Liver (tissue), 9 donors: ENCODE data around the gene B4GALNT3. TPM values are rescaled to one million over a fixed set of nuclear protein-coding genes. Genes with fewer than 3 reads are reported as not detected.
"Not testable (repeated sequence)": the region's sequence is repeated elsewhere in the genome, so short reads cannot be mapped to it uniquely, and the experiment has no call there.

Experiments used
- DNase-seq: peaks from one replicate; pipeline ENCODE4 v3.0.0-alpha.2; 2017; ENCODE audit warnings: low spot score
- H3K27ac ChIP-seq, 2 donors: one replicate each; pipeline ENCODE4 v1.7.0; 2013; ENCODE audit warnings: inconsistent platforms in 2 of 2, low read length in 2 of 2, control low read depth in 1 of 2, low read depth in 1 of 2, mild to moderate bottlenecking in 1 of 2
- H3K27me3 ChIP-seq, 4 donors: one replicate each; pipeline versions ENCODE4 v1.6.1 to v1.7.0; 2013; ENCODE audit warnings: low read length in 3 of 4, inconsistent platforms in 1 of 4, mild to moderate bottlenecking in 1 of 4, moderate library complexity in 1 of 4; ENCODE audit not compliant: control insufficient read depth in 4 of 4, insufficient read depth in 4 of 4
- H3K36me3 ChIP-seq, 4 donors: one replicate each; pipeline versions ENCODE4 v1.6.1 to v1.7.0; 2013; ENCODE audit warnings: low read length in 3 of 4, mild to moderate bottlenecking in 3 of 4, low read depth in 1 of 4, moderate library complexity in 1 of 4; ENCODE audit not compliant: control insufficient read depth in 4 of 4, insufficient read depth in 3 of 4
- H3K4me1 ChIP-seq, 4 donors: one replicate each; pipeline versions ENCODE4 v1.6.1 to v1.7.0; 2013; ENCODE audit warnings: low read length in 3 of 4, mild to moderate bottlenecking in 3 of 4, moderate library complexity in 1 of 4; ENCODE audit not compliant: control insufficient read depth in 4 of 4, insufficient read depth in 4 of 4
- H3K4me3 ChIP-seq, 3 donors: one replicate each; pipeline versions ENCODE4 v1.6.1 to v1.7.0; 2013; ENCODE audit warnings: low read length in 3 of 3, control low read depth in 1 of 3, low read depth in 1 of 3, mild to moderate bottlenecking in 1 of 3
- H3K9ac ChIP-seq, 2 donors: one replicate each; pipeline ENCODE4 v1.7.0; 2013; ENCODE audit warnings: low read length in 2 of 2, mild to moderate bottlenecking in 2 of 2, moderate library complexity in 2 of 2, control low read depth in 1 of 2, low read depth in 1 of 2
- H3K9me3 ChIP-seq, 4 donors: one replicate each; pipeline versions ENCODE4 v1.6.1 to v1.7.0; 2013; ENCODE audit warnings: low read length in 3 of 4; ENCODE audit not compliant: control insufficient read depth in 4 of 4
- EGR1 ChIP-seq, 2 donors: IDR thresholded peaks; 2 replicates each; pipeline ENCODE4 v1.6.1; 2016 to 2018; ENCODE audit warnings: antibody characterized with exemption in 2 of 2, low read depth in 2 of 2
- FOXA2 ChIP-seq: IDR thresholded peaks from 2 replicates; pipeline ENCODE4 v1.6.1; 2016; ENCODE audit warnings: antibody characterized with exemption
- GABPA ChIP-seq, 2 donors: IDR thresholded peaks in 1 of 2; conservative IDR thresholded peaks in 1 of 2; 2 replicates each; pipeline ENCODE4 v1.6.1; 2016; ENCODE audit warnings: antibody characterized with exemption in 2 of 2, mild to moderate bottlenecking in 1 of 2, moderate library complexity in 1 of 2
- HNF4A ChIP-seq, 2 donors: conservative IDR thresholded peaks; 2 replicates each; pipeline ENCODE4 v1.6.1; 2016; ENCODE audit warnings: antibody characterized with exemption in 2 of 2, mild to moderate bottlenecking in 2 of 2
- HNF4G ChIP-seq: IDR thresholded peaks from 2 replicates; pipeline ENCODE4 v1.6.1; 2016; ENCODE audit warnings: antibody characterized with exemption
- JUND ChIP-seq, 2 donors: IDR thresholded peaks; 2 replicates each; pipeline ENCODE4 v1.6.1; 2016; ENCODE audit warnings: antibody characterized with exemption in 2 of 2
- RAD21 ChIP-seq, 2 donors: IDR thresholded peaks; 2 replicates each; pipeline ENCODE4 v1.6.1; 2016; ENCODE audit warnings: antibody characterized with exemption in 2 of 2, mild to moderate bottlenecking in 2 of 2
- REST ChIP-seq: IDR thresholded peaks from 2 replicates; pipeline ENCODE4 v1.6.1; 2016; ENCODE audit warnings: antibody characterized with exemption, mild to moderate bottlenecking
- RXRA ChIP-seq, 2 donors: IDR thresholded peaks; 2 replicates each; pipeline ENCODE4 v1.6.1; 2017 to 2018; ENCODE audit warnings: antibody characterized with exemption in 2 of 2, mild to moderate bottlenecking in 1 of 2
- TAF1 ChIP-seq: conservative IDR thresholded peaks from 2 replicates; pipeline ENCODE4 v1.6.1; 2016; ENCODE audit warnings: antibody characterized with exemption, mild to moderate bottlenecking
- YY1 ChIP-seq: IDR thresholded peaks from 2 replicates; pipeline ENCODE4 v1.6.1; 2016; ENCODE audit warnings: antibody characterized with exemption, mild to moderate bottlenecking
- WGBS: extraction: QIAGEN DNeasy Blood & Tissue Kit; methylation state at CpG from one replicate; pipeline ENCODE4 v1.1.7; 2013; 5-methylcytosine and 5-hydroxymethylcytosine counted together
- polyA plus RNA-seq, 2 donors: library from polyadenylated mRNA; stranded (reverse) in 1 of 2; unstranded in 1 of 2; fragments of 200-250 nt in 1 of 2; fragments of >200 nt in 1 of 2; fragmentation: Nextera tagmentation in 1 of 2; extraction: Ambion mirVana in 1 of 2; gene quantifications; one replicate each; pipeline versions ENCODE4 v1.2.1 to v1.2.3, GENCODE V29; 2013 to 2015
- total RNA-seq, 2 donors: library from RNA; depleted of rRNA; stranded (reverse); fragments of >200 nt; gene quantifications; one replicate each; pipeline ENCODE4 v1.2.3, GENCODE V29; 2014
- donor health status: healthy.
- donor health status: healthy.
- donor health status: healthy.
- donor health status: healthy.
- donor health status: healthy.

The B4GALNT3 gene
- total and polyA plus RNA-seq, 4 donors: 0.09 to 0.25 (median 0.14) TPM; not detected in 1

DNA sequence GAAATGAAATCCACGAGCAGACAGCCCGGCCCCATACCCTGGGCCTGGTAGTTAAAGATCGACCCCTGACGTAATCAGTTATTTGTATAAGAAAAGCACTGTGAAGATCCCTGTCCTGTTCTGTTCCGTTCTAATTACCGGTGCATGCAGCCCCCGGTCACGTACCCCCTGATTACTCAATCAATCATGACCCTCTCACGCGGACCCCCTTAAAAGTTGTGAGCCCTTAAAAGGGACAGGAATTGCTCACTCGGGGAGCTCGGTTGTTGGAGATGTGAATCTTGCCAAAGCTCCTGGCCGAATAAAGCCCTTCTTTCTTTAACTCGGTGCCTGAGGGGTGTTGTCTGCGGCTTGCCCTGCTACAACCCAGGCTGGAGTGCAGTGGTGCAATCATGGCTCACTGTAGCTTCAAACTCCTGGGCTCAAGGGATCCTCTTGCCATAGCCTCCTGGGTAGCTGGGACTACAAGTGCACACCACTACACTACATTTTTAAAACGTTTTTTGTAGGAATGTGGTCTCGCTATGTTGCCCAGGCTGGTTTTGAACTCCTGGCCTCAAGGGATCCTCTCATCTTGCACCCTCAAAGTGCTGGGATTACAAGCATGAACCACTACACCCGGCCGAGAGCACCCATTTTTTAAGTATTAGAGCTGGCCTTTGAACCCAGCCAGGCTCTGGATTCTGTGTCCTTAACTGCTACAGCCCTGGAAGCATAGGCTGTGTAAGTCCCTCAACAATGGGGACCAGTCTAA is 118.4 kb downstream of the B4GALNT3 start:
- 45% methylated on average over 19 of the region's 19 CpGs for WGBS
- H3K4me3 ChIP-seq, H3K9me3 ChIP-seq, DNase-seq, H3K27me3 ChIP-seq, H3K36me3 ChIP-seq: not testable (repeated sequence)
- Histone ChIP-seq H3K27ac (peak overlapping the region; percentile 53 to 82), H3K9ac (peak overlapping the region in 1 of 2 donors; percentile 41), H3K4me1 (peaks cover 12 to 49% (median 36%) of the 10 kb centered on the region in 4 donors)
- TF ChIP-seq HNF4A (conservative IDR thresholded peaks at IDR 0.05) (peak in 1 of 2 donors; percentile 49), FOXA2 (peak; percentile 1), RAD21 (IDR thresholded peaks at IDR 0.05) (peak in 1 of 2 donors; percentile 11), REST (peak; percentile 12), RXRA (IDR thresholded peaks at IDR 0.05) (peak; percentile 41 to 66)

GRCh38 chr12:578748-579419 is 119.1 kb downstream of the B4GALNT3 start:
- Histone ChIP-seq H3K9me3 (no peaks in the 10 kb centered on the region), H3K4me3 (no peak overlapping the region), H3K27me3 (no peaks in the 10 kb centered on the region), H3K27ac (peak overlapping the region in 1 of 2 donors; percentile 20), H3K9ac (no peak overlapping the region), H3K4me1 (peaks cover 12 to 54% (median 42%) of the 10 kb centered on the region in 4 donors), H3K36me3 (no peaks in the 10 kb centered on the region)
- no peak for DNase-seq
- 73% methylated on average over 7 of the region's 7 CpGs for WGBS
- no peak for TF ChIP-seq JUND (IDR thresholded peaks at IDR 0.05)
- TF ChIP-seq HNF4G: no peak
- TF ChIP-seq YY1: no peak
- no peak for TF ChIP-seq EGR1 (IDR thresholded peaks at IDR 0.05; ENCODE audit: low read depth in 2 of 2)
- TF ChIP-seq GABPA (IDR thresholded peaks at IDR 0.05 in 1 of 2, conservative IDR thresholded peaks at IDR 0.05 in 1 of 2): no peak
- no peak for TF ChIP-seq RXRA (IDR thresholded peaks at IDR 0.05)
- TF ChIP-seq TAF1: no peak
- TF ChIP-seq REST: no peak
